ENCODE results near the gene ISM2. TPM values are rescaled to one million over a fixed set of nuclear protein-coding genes. Genes with fewer than 3 reads are reported as not detected.

The ISM2 gene
- total and polyA plus RNA-seq, 2 of the 13 experiments (the other 11 are each of a cell fraction or from before 2014, with no cell fraction given), result 1.8 to 40.7 TPM

- no peak for TF ChIP-seq BRD4 (CRISPR knock-in tag; IDR thresholded peaks at IDR 0.05)
- no peak for TF ChIP-seq DDIT3 (CRISPR knock-in tag; IDR thresholded peaks at IDR 0.05)
- 0 out of 2 replicates have a peak, but pooled peaks have one; percentile 37 for TF ChIP-seq ZNF609 (CRISPR knock-in tag; IDR thresholded peaks at IDR 0.05; ENCODE audit: borderline replicate concordance)
- no peak for TF ChIP-seq ZNF260 (CRISPR knock-in tag; IDR thresholded peaks at IDR 0.05; ENCODE audit: borderline replicate concordance, low read depth)
- TF ChIP-seq THAP11 (CRISPR knock-in tag; IDR thresholded peaks at IDR 0.05), result peak; percentile 55; the same call in 1 of the 2 replicates
- no peak for TF ChIP-seq HHEX (CRISPR knock-in tag; IDR thresholded peaks at IDR 0.05)
- TF ChIP-seq, protein P1, sequence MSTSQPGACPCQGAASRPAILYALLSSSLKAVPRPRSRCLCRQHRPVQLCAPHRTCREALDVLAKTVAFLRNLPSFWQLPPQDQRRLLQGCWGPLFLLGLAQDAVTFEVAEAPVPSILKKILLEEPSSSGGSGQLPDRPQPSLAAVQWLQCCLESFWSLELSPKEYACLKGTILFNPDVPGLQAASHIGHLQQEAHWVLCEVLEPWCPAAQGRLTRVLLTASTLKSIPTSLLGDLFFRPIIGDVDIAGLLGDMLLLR (CRISPR knock-in tag; IDR thresholded peaks at IDR 0.05), result no peak
- TF ChIP-seq, protein P2, sequence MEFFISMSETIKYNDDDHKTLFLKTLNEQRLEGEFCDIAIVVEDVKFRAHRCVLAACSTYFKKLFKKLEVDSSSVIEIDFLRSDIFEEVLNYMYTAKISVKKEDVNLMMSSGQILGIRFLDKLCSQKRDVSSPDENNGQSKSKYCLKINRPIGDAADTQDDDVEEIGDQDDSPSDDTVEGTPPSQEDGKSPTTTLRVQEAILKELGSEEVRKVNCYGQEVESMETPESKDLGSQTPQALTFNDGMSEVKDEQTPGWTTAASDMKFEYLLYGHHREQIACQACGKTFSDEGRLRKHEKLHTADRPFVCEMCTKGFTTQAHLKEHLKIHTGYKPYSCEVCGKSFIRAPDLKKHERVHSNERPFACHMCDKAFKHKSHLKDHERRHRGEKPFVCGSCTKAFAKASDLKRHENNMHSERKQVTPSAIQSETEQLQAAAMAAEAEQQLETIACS (CRISPR knock-in tag; IDR thresholded peaks at IDR 0.05), result peak; percentile 67; the same call in 1 of the 2 replicates
- no peak for TF ChIP-seq ZFP36 (IDR thresholded peaks at IDR 0.05; ENCODE audit: borderline replicate concordance, low read depth, low read length, partially characterized antibody)
- no peak for TF ChIP-seq CBFB (CRISPR knock-in tag; IDR thresholded peaks at IDR 0.05)
- TF ChIP-seq NR2F2 (IDR thresholded peaks at IDR 0.05; ENCODE audit: borderline replicate concordance, low read depth), result peak; percentile 70
- TF ChIP-seq THYN1 (CRISPR knock-in tag; IDR thresholded peaks at IDR 0.05; ENCODE audit: borderline replicate concordance, low read depth), result no peak
- TF ChIP-seq NR2F1 (CRISPR knock-in tag; IDR thresholded peaks at IDR 0.05), result peak; percentile 36 to 92; a peak in 2 of 4 replicates
- TF ChIP-seq SNAI1 (CRISPR knock-in tag; IDR thresholded peaks at IDR 0.05; ENCODE audit: borderline replicate concordance), result no peak
- no peak for TF ChIP-seq RFX5 (IDR thresholded peaks at IDR 0.05; ENCODE audit: low read depth, low read length)
- no peak for TF ChIP-seq ZNF335 (CRISPR knock-in tag; IDR thresholded peaks at IDR 0.05)
- no peak for TF ChIP-seq CBX2 (IDR thresholded peaks at IDR 0.05; ENCODE audit: low read depth, low read length)
- TF ChIP-seq CBX2 (CRISPR knock-in tag; IDR thresholded peaks at IDR 0.05; ENCODE audit: low read depth), result 0 out of 2 replicates have a peak, but pooled peaks have one; percentile 35
- TF ChIP-seq ELF1 (CRISPR knock-in tag; IDR thresholded peaks at IDR 0.05), result no peak
- 0 out of 2 replicates have a peak, but pooled peaks have one; percentile 62 for TF ChIP-seq RARG (CRISPR knock-in tag; IDR thresholded peaks at IDR 0.05; ENCODE audit: low read depth)
- no peak for TF ChIP-seq ZNF740 (CRISPR knock-in tag; IDR thresholded peaks at IDR 0.05)
- peak; percentile 61; the same call in 1 of the 2 replicates for TF ChIP-seq SPEN (CRISPR knock-in tag; IDR thresholded peaks at IDR 0.05; ENCODE audit: low read depth)
These were observed 440 bp upstream of the ISM2 start (continued) for GRCh38 chr14:77498984-77499527.

Measured in HepG2 (cell line).